DOHH2 (cell line): ENCODE measurements around the gene PCDH9.

Experiments used
- H3F3A ChIP-seq: fragments of 200-600 bp; sonication (generic), shearing (Covaris generic); 2 replicates; pipeline ENCODE4 v1.6.0; 2016; ENCODE audit warnings: antibody characterized with exemption, mild to moderate bottlenecking; ENCODE audit not compliant: control insufficient read depth, insufficient read depth
- H3K27ac ChIP-seq: fragments of 200-600 bp; sonication (generic); 2 replicates; pipeline ENCODE4 v1.5.1; 2014; ENCODE audit warnings: low read depth, mild to moderate bottlenecking, low read length, moderate library complexity
- H3K27me3 ChIP-seq: fragments of 200-600 bp; sonication (generic); 2 replicates; pipeline ENCODE4 v1.6.1; 2014; ENCODE audit warnings: mild to moderate bottlenecking, low read length, mixed read lengths; ENCODE audit not compliant: control insufficient read depth
- H3K36me3 ChIP-seq: fragments of 200-600 bp; sonication (generic); 2 replicates; pipeline ENCODE4 v1.6.1; 2014; ENCODE audit warnings: mild to moderate bottlenecking, low read length, moderate library complexity, mixed read lengths; ENCODE audit not compliant: control insufficient read depth
- H3K4me1 ChIP-seq: fragments of 200-600 bp; sonication (generic); 2 replicates; pipeline ENCODE4 v1.6.1; 2014; ENCODE audit warnings: mild to moderate bottlenecking, low read length, mixed read lengths; ENCODE audit not compliant: control insufficient read depth
- H3K4me2 ChIP-seq: fragments of 200-600 bp; sonication (generic); 2 replicates; pipeline ENCODE4 v1.6.0; 2014; ENCODE audit warnings: mild to moderate bottlenecking, low read length, moderate library complexity
- H3K4me3 ChIP-seq: fragments of 200-600 bp; sonication (generic); 2 replicates; pipeline ENCODE4 v1.5.1; 2014; ENCODE audit warnings: mild to moderate bottlenecking, low read length, mixed read lengths
- H3K79me2 ChIP-seq: fragments of 200-600 bp; sonication (generic); 2 replicates; pipeline ENCODE4 v1.6.1; 2014; ENCODE audit warnings: mild to moderate bottlenecking, low read length, mixed read lengths; ENCODE audit not compliant: control insufficient read depth
- H3K9me2 ChIP-seq: fragments of 200-600 bp; sonication (generic); replicated peaks from 2 replicates; pipeline ENCODE4 v1.6.1; 2014; ENCODE audit warnings: mild to moderate bottlenecking, low read length, mixed read lengths; ENCODE audit not compliant: control insufficient read depth
- H3K9me3 ChIP-seq: fragments of 200-600 bp; sonication (generic); 2 replicates; pipeline ENCODE4 v1.6.1; 2014; ENCODE audit warnings: antibody characterized with exemption, low read length, mixed read lengths; ENCODE audit not compliant: control insufficient read depth, insufficient read depth
- H4K20me1 ChIP-seq: fragments of 200-600 bp; sonication (generic); 2 replicates; pipeline ENCODE4 v1.6.0; 2014; ENCODE audit warnings: low read depth, mild to moderate bottlenecking, antibody characterized with exemption, low read length, moderate library complexity; ENCODE audit not compliant: control insufficient read depth, insufficient read depth
- EZH2phosphoT487 ChIP-seq: fragments of 200-600 bp; sonication (generic); IDR thresholded peaks from 2 replicates; pipeline ENCODE4 v1.6.1; 2017; ENCODE audit warnings: borderline replicate concordance, mild to moderate bottlenecking, antibody characterized with exemption, low read length, moderate library complexity, mixed read lengths
- TF ChIP-seq, protein P1 (sequence below): fragments of 200-600 bp; sonication (generic); IDR thresholded peaks from one replicate; pipeline ENCODE4 v1.5.1; 2014; ENCODE audit warnings: antibody characterized with exemption, mild to moderate bottlenecking, low read depth, low read length; ENCODE audit not compliant: poor library complexity, severe bottlenecking

Gene PCDH9

DNA sequence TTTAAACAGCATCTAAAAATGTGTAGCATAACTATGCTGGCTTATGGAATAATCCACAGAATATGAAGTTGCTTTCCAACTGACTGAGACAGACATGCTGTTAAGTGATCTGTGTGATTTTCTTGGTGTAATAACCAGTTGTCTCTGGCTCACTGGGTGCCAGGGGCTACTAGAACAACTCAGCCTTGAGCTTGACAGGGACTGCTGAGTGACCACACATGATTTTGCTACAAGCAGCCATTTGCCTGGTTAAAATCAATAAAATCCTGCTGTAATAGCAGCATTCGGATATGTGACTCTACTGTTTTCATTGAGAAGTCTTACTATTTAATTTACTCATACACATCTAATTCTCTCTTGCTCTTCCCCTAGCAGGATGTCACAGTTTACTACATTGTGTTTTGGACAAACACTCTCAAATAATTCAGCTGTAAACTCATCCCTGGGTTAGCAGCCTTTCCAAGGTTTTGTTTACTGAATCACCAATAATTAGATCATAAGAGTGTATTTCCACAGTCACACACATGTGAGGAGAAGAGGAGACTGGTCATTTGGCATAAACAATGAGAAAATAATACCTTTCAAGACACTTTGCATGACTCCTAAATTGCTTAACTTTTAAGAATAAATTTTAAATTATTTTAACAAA lies 426.2 kb downstream of the PCDH9 start:
- Histone ChIP-seq H3K4me2 (no peak overlapping the region), H3K27me3 (no peaks in the 10 kb centered on the region), H3K36me3 (no peaks in the 10 kb centered on the region), H3K9me2 (no peaks in the 10 kb centered on the region), H3F3A (no peaks in the 10 kb centered on the region), H3K27ac (no peak overlapping the region), H3K4me1 (no peaks in the 10 kb centered on the region), H4K20me1 (no peaks in the 10 kb centered on the region), H3K4me3 (no peak overlapping the region), H3K79me2 (no peaks in the 10 kb centered on the region), H3K9me3 (no peaks in the 10 kb centered on the region)
- TF ChIP-seq EZH2phosphoT487, result no peak
- TF ChIP-seq, protein P1, sequence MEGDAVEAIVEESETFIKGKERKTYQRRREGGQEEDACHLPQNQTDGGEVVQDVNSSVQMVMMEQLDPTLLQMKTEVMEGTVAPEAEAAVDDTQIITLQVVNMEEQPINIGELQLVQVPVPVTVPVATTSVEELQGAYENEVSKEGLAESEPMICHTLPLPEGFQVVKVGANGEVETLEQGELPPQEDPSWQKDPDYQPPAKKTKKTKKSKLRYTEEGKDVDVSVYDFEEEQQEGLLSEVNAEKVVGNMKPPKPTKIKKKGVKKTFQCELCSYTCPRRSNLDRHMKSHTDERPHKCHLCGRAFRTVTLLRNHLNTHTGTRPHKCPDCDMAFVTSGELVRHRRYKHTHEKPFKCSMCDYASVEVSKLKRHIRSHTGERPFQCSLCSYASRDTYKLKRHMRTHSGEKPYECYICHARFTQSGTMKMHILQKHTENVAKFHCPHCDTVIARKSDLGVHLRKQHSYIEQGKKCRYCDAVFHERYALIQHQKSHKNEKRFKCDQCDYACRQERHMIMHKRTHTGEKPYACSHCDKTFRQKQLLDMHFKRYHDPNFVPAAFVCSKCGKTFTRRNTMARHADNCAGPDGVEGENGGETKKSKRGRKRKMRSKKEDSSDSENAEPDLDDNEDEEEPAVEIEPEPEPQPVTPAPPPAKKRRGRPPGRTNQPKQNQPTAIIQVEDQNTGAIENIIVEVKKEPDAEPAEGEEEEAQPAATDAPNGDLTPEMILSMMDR, result no peak

DNA sequence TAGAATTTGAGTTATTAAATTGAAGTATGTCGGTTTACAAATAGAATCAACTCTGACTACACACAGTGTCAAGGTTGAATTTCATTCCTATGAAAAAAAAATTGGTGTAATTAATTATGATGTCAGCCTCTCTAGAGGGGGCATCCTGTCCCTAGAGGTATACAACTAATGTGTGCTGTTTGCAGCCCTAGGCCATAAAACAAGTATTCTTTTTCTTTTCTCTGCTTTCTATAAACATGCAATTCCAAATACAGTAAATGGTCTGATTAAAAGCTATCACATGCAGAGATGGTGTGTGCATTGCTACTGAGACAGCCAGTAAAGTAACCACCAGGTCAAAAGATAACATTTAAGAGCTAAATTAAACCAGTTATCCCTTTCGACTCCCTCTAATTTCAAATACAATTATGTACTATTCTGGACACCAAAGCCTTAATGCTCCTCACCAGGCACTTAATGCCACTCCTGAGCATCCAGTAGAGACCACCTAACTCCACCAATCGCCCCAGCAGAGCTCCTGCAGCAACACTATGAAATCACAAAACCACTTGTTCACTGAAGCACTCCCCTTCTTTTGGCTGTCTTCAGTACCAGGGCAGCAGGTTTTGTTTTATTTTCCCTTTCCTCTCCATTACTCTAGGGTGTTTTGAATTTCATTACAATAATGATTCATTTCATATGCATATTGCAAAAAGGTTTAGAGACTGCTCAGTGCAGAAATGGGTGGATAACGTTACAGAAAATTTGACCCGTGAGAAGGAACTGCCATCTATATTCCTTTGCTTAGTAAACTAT lies 426.9 kb downstream of the PCDH9 start:
- no peak overlapping the region for H3K4me2 ChIP-seq

DNA sequence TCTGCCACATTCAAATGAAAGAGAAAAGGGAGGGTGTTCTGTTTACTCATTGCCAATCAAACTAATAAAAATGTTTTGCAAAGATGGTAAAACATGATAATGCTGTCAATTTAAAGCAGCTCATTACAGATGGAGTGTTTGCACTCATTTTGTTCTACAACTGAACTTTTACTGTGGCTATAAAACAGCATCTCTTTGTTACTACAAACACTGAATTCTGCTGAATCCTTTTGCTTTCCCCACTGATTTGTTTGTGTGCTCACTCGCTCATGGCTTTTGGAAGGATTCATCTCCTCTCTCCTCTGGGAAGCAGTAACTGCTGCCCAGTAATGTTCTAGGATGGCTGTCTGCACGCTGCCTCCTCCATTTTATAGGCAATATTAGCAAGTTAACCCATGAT lies 434.5 kb downstream of the PCDH9 start:
- TF ChIP-seq, protein P1, result no peak
- no peak for TF ChIP-seq EZH2phosphoT487
- no peaks in the 10 kb centered on the region for H3K79me2 ChIP-seq
- H4K20me1 ChIP-seq, result no peaks in the 10 kb centered on the region

More for the DNA sequence above, 426.9 kb downstream of the PCDH9 start:
- H3K9me2 ChIP-seq, result no peaks in the 10 kb centered on the region
- no peaks in the 10 kb centered on the region for H3K79me2 ChIP-seq
- no peaks in the 10 kb centered on the region for H3K4me1 ChIP-seq
- H3K27ac ChIP-seq, result no peak overlapping the region
- no peaks in the 10 kb centered on the region for H3F3A ChIP-seq
- H3K27me3 ChIP-seq, result no peaks in the 10 kb centered on the region
- H3K4me3 ChIP-seq, result no peak overlapping the region
- H4K20me1 ChIP-seq, result no peaks in the 10 kb centered on the region
- H3K9me3 ChIP-seq, result no peaks in the 10 kb centered on the region
- TF ChIP-seq, protein P1, result no peak
- no peak for TF ChIP-seq EZH2phosphoT487
- H3K36me3 ChIP-seq, result no peaks in the 10 kb centered on the region

More for the DNA sequence above, 434.5 kb downstream of the PCDH9 start:
- no peaks in the 10 kb centered on the region for H3K9me3 ChIP-seq
- H3K4me3 ChIP-seq, result no peak overlapping the region
- H3K27me3 ChIP-seq, result no peaks in the 10 kb centered on the region
- H3F3A ChIP-seq, result no peaks in the 10 kb centered on the region
- peaks cover 12% of the 10 kb centered on the region for H3K4me1 ChIP-seq
- H3K36me3 ChIP-seq, result no peaks in the 10 kb centered on the region
- no peak overlapping the region for H3K27ac ChIP-seq
- no peak overlapping the region for H3K4me2 ChIP-seq
- H3K9me2 ChIP-seq, result no peaks in the 10 kb centered on the region
